ENCODE data around the gene CEMIP. TPM values are rescaled to one million over a fixed set of nuclear protein-coding genes. Genes with fewer than 3 reads are reported as not detected.

The CEMIP gene
- total RNA-seq, 2 experiments from 2014 or later, result not detected

GRCh38 chr15:80940851-80941250 is 161.7 kb downstream of the CEMIP start:
- H3K79me2 ChIP-seq (ENCODE audit: insufficient read depth, low read depth, low read length), result no peaks in the 10 kb centered on the region
- no peaks in the 10 kb centered on the region for H3K9me3 ChIP-seq (ENCODE audit: low read length)
- intact Hi-C loops (cut with micrococcal nuclease; ENCODE audit: unreplicated experiment), result no loop called here
- H3K27ac ChIP-seq (ENCODE audit: low read depth, low read length, poor library complexity, severe bottlenecking), result no peak overlapping the region
- POLR2A ChIA-PET, result no interaction called here
- TF ChIP-seq CTCF (conservative IDR thresholded peaks at IDR 0.05; ENCODE audit: low read length), result no peak
- no peak for TF ChIP-seq EZH2phosphoT487 (IDR thresholded peaks at IDR 0.05; ENCODE audit: borderline replicate concordance, low read depth, low read length)
- CTCF ChIA-PET (ENCODE audit: unreplicated experiment), result no interaction called here
- H2AFZ ChIP-seq (ENCODE audit: low read length), result no peak overlapping the region
- H3K9me2 ChIP-seq (ENCODE audit: insufficient read depth, low read length), result no peaks in the 10 kb centered on the region
- DNase-seq (ENCODE audit: low spot score), result no peak
- no TSS peak for BruUV-seq (replicated peaks)
- H3K4me1 ChIP-seq (ENCODE audit: insufficient read depth, low read length, poor library complexity, severe bottlenecking), result no peaks in the 10 kb centered on the region
- H3K36me3 ChIP-seq (ENCODE audit: insufficient read depth, low read length), result no peaks in the 10 kb centered on the region
- no peaks in the 10 kb centered on the region for H4K20me1 ChIP-seq (ENCODE audit: insufficient read depth, low read length)
- no peak overlapping the region for H3K4me2 ChIP-seq (ENCODE audit: low read length)
- no peak overlapping the region for H3K4me3 ChIP-seq (ENCODE audit: low read depth, low read length, poor library complexity, severe bottlenecking)

GRCh38 chr15:80942266-80942665 is 163.1 kb downstream of the CEMIP start:
- Histone ChIP-seq H3K4me1 (ENCODE audit: insufficient read depth, low read length, poor library complexity, severe bottlenecking) (no peaks in the 10 kb centered on the region), H3K27ac (ENCODE audit: low read depth, low read length, poor library complexity, severe bottlenecking) (no peak overlapping the region), H4K20me1 (ENCODE audit: insufficient read depth, low read length) (no peaks in the 10 kb centered on the region), H3K79me2 (ENCODE audit: insufficient read depth, low read depth, low read length) (no peaks in the 10 kb centered on the region), H3K4me2 (ENCODE audit: low read length) (no peak overlapping the region), H3K36me3 (ENCODE audit: insufficient read depth, low read length) (no peaks in the 10 kb centered on the region), H3K9me2 (ENCODE audit: insufficient read depth, low read length) (no peaks in the 10 kb centered on the region), H2AFZ (ENCODE audit: low read length) (no peak overlapping the region), H3K4me3 (ENCODE audit: low read depth, low read length, poor library complexity, severe bottlenecking) (no peak overlapping the region), H3K9me3 (ENCODE audit: low read length) (no peaks in the 10 kb centered on the region)
- no TSS peak for BruUV-seq (replicated peaks)
- intact Hi-C loops (cut with micrococcal nuclease; ENCODE audit: unreplicated experiment), result no loop called here
- no peak for TF ChIP-seq CTCF (conservative IDR thresholded peaks at IDR 0.05; ENCODE audit: low read length)
- TF ChIP-seq EZH2phosphoT487 (IDR thresholded peaks at IDR 0.05; ENCODE audit: borderline replicate concordance, low read depth, low read length), result no peak
- ChIA-PET POLR2A (interaction anchor here (0.6 kb wide), 1 partner anchor 263 kb away, joined by 3 read pairs; no protein-coding TSS in a partner anchor), CTCF (ENCODE audit: unreplicated experiment) (no interaction called here)
- DNase-seq (ENCODE audit: low spot score), result no peak

GRCh38 chr15:80942746-80943565 is 163.8 kb downstream of the CEMIP start:
- DNase-seq (ENCODE audit: low spot score), result no peak
- CTCF ChIA-PET (ENCODE audit: unreplicated experiment), result no interaction called here
- Histone ChIP-seq H3K9me3 (ENCODE audit: low read length) (no peaks in the 10 kb centered on the region), H4K20me1 (ENCODE audit: insufficient read depth, low read length) (no peaks in the 10 kb centered on the region), H3K4me3 (ENCODE audit: low read depth, low read length, poor library complexity, severe bottlenecking) (no peak overlapping the region), H3K27ac (ENCODE audit: low read depth, low read length, poor library complexity, severe bottlenecking) (no peak overlapping the region), H3K4me1 (ENCODE audit: insufficient read depth, low read length, poor library complexity, severe bottlenecking) (no peaks in the 10 kb centered on the region), H3K36me3 (ENCODE audit: insufficient read depth, low read length) (no peaks in the 10 kb centered on the region), H3K79me2 (ENCODE audit: insufficient read depth, low read depth, low read length) (no peaks in the 10 kb centered on the region), H2AFZ (ENCODE audit: low read length) (no peak overlapping the region), H3K4me2 (ENCODE audit: low read length) (no peak overlapping the region), H3K9me2 (ENCODE audit: insufficient read depth, low read length) (no peaks in the 10 kb centered on the region)
- no TSS peak for BruUV-seq (replicated peaks)
- intact Hi-C loops (cut with micrococcal nuclease; ENCODE audit: unreplicated experiment), result no loop called here
- POLR2A ChIA-PET, result no interaction called here
- TF ChIP-seq CTCF (conservative IDR thresholded peaks at IDR 0.05; ENCODE audit: low read length), result no peak
- no peak for TF ChIP-seq EZH2phosphoT487 (IDR thresholded peaks at IDR 0.05; ENCODE audit: borderline replicate concordance, low read depth, low read length)

Data from OCI-LY7 (cell line).